ENCODE measurements around the gene SIVA1.

DNA sequence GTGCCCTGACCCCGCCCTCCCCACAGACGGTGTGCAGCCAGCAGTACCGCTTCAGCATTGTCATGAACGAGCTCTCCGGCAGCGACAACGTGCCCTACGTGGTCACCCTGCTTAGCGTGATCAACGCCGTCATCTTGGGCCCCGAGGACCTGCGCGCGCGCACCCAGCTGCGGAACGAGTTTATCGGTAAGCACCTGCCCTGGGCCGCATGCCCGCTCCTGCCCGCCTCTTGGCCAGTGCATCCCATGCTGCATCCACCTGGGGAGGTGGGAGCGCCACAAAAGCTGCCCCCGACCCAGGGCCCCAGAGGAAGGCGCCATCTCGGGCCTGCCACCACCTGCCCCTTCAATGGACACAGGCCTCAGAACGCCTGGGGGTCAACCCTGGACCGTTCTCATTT is 49.7 kb upstream of the SIVA1 start:
- TF ChIP-seq, protein P1, sequence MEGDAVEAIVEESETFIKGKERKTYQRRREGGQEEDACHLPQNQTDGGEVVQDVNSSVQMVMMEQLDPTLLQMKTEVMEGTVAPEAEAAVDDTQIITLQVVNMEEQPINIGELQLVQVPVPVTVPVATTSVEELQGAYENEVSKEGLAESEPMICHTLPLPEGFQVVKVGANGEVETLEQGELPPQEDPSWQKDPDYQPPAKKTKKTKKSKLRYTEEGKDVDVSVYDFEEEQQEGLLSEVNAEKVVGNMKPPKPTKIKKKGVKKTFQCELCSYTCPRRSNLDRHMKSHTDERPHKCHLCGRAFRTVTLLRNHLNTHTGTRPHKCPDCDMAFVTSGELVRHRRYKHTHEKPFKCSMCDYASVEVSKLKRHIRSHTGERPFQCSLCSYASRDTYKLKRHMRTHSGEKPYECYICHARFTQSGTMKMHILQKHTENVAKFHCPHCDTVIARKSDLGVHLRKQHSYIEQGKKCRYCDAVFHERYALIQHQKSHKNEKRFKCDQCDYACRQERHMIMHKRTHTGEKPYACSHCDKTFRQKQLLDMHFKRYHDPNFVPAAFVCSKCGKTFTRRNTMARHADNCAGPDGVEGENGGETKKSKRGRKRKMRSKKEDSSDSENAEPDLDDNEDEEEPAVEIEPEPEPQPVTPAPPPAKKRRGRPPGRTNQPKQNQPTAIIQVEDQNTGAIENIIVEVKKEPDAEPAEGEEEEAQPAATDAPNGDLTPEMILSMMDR (conservative IDR thresholded peaks at IDR 0.05) = no peak
- no peak for TF ChIP-seq EZH2 (IDR thresholded peaks at IDR 0.05; ENCODE audit: low read depth)
